Activated CD4-positive, CD25-positive, alpha-beta regulatory T cell treated with anti-CD3 and anti-CD28 coated beads, Interleukin-2, amount 50 U/mL, for 16 hours (primary cell): Measurements from ENCODE around the gene OOEP.
"Not testable (repeated sequence)": the region's sequence is repeated elsewhere in the genome, so short reads cannot be mapped to it uniquely, and the experiment has no call there.

ENCODE experiments used
- DNase-seq: peaks from one replicate; pipeline ENCODE4 v3.0.0-alpha.2; 2020; ENCODE audit warnings: low read depth, low spot score

Gene OOEP

DNA sequence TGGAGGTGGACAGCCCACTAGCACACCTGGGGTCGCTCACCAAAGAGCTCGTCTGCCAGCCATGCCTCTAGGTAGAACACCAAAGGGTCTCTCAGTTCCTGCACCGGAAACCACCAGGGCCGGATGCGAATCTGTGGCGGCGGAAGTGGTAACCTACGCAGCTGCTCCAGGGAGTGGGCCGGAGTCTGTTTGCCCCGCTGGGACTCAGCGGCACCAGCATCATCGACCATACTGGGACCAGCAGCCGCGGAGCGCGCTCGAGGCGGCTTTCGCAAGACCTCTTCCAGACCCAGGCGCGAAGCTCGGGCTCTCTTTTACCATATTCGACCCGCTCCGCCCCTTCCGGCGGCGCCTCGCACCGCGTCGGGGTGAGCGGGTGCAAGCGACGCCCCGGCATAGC, at the start of gene OOEP:
Gene OOEP, minus strand, starts transcription at position 335 of the 400 bp plus-strand sequence. Its CDS starts 105 bp downstream, at position 230.
- DNase-seq, result no peak

DNA sequence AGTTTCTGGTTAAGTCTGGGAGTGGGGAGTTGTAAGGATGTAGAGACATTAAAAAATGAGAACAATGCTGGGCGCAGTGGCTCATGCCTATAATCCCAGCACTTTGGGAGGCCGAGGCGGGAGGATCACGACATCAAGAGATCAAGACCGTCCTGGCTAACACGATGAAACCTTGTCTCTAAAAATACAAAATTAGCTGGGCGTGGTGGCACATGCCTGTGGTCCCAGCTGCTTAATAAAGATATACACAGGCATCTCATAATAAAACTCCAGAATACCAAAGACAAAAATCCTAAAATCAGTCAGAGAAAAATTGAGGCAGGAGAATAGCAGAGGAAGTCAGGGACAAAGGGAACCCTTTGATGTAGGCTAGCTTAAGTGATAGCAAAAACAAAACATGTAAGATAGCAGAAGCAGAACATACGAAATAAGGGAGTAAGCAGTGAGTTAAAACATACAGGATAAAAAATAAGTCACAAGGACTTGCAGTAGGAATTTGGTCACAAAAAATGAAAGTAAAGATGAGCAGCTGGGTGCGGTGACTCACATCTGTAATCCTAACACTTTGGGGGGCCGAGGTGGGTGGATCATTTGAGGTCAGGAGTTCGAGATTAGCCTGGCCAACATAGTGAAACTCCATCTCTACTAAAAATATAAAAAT, 48.5 kb upstream of the OOEP start:
- DNase-seq, result no peak

DNA sequence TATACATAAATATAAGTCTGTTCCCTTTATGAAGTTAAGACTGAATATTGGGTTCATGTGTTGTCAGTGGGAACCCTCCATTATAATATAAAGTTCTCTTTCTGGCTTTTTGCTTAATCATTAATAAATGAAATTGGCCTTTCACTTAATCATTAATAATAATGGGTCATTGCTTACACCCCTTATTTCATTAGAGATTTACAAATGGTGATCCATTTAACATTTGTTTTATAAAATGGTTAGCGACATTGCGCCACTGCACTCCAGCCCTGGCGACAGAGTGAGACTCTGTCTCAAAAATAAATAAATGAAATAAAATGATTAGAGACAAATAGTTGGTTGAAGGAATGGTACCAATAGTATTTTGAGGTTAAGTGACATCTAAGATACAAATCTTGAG, 43.4 kb upstream of the OOEP start:
- no peak for DNase-seq

DNA sequence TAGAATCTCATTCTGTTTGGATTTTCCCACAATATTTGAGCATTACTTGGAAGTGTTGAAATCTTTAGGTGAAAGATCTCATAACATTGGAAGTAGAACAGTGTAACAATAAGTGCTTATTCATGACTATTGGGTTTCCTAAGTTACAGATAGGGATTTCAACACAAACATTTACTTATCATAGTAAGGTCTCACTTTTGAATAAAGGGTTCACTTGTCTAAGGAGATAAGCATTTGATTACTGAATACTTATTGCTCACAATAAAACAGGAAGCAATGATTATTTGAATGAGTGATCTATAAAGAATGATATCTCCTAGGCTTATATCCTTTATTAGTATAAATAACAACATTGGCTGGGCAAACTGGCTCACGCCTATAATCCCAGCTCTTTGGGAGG, 39.7 kb upstream of the OOEP start:
- DNase-seq, result no peak

DNA sequence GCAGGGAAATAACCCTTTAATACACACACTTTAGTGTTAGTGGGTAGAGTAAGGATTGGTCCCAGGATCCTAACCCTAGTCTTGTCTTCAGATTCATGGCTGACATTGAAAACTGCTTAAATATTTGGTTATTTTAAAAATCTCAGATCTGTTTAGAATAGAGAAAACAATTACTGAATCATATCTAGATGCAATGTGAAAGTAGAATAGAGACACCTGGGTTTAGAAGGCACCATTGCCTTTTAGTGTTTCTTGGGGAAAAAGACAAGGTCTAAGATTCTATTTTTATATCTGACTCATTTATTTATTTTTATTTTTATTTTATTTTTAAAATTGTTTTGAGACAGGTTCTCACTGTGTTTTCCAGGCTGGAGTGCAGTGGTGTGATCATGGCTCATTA, 31.0 kb upstream of the OOEP start:
- DNase-seq, result no peak

DNA sequence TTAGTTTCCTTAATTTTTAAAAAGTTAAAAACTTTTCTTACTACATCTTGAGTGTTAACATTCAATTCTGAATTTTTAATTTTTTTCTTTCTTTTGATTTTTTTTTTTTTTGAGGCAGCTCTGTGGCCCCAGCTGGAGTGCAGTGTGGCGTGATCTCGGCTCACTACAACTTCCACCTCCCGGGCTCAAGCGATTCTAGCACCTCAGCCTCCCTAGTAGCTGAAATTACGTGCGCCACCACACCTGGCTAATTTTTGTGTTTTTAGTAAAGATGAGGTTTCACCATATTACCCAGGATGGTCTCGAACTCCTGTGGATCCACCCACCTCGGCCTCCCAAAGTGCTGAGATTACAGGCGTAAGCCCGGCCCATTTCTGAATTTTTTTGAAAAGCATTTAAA, 26.2 kb upstream of the OOEP start:
- no peak for DNase-seq

DNA sequence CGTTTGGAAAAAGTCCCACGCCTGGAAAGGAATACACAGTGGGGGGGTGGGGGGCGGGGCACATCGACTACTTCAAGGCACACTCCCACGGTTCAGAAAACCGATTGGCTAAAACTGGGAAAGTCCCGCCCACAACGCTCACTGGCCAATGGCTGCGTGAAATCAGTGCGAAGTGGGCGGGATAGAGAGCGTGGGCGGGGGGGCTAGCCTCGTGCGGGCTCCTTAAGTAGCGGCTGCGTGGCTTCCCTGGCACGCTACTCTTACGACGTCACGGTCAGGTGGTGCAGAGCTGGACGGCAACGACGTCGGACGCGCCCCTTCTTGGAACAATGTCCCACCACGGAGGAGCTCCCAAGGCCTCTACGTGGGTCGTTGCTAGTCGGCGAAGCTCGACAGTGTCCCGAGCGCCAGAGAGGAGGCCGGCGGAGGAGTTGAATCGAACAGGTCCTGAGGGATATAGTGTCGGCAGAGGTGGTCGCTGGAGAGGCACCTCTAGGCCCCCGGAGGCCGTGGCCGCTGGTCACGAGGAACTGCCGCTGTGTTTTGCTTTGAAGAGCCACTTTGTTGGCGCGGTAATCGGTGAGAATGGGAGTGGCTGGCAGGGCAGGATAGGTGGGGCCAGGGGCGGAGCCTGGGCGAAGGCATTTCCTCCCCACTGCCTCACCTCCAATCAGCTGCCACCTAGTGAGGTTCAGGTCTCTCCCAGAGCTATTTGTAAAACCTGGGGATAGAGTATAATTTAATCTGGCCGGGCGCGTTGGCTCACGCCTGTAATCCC, 25.1 kb upstream of the OOEP start, which contains the start of gene DDX43:
Gene DDX43, plus strand, starts transcription at position 252 of the 778 bp plus-strand sequence. Its CDS starts 78 bp downstream, at position 330.
- DNase-seq, result no peak

DNA sequence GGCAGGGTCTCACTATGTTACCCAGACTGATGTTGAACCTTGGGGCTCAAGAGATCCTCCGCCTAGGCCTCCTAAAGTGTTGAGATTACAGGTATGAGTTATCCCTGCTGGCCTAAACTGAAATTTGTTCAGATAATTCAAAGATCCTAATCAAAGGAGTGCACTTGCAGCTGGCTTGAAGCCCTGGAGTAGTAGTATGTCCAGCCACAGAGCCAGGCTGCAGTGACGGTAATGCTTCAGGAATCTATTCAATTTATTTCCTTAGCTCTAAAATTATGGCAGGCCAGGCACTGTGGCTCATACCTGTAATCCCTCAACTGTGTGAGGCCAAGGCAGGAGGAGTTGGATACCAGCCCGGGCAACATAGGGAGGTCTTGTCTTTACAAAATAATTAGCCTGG, 23.6 kb upstream of the OOEP start:
- no peak for DNase-seq

DNA sequence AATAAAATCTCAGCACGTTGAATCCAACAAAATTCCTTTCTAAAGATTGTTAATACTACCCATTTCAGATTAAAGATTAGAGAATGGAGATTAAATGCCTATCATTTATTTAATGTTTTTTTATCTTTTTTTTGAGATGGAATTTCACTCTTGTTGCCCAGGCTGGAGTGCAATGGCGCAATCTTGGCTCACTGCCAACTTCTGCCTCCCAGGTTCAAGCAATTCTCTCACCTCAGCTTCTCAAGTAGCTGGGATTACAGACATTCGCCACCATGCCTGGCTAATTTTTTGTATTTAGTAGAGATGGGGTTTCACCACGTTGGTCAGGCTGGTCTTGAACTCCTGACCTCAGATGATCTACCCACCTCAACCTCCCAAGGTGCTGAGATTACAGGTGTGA, 22.5 kb upstream of the OOEP start:
- DNase-seq, result not testable (repeated sequence)

DNA sequence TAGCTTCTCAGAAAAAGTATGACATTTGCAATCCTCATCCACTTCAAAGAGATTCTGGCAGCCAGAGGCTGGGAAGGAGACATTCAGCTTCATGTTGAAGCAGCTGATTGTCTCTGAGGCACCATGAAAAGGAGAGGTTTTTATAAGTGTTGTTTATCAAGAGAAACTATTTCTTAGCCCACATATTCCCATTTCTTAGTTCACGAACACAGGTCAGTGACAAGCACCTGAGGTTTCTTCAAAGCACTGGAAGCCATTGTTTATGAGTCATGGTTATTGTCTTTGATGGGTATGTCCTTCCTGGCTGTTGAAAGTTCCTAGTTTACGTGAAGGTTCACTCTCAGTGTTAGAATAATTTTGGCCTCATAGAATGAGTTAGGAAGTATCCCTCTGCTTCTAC, 22.0 kb upstream of the OOEP start:
- DNase-seq, result no peak

DNA sequence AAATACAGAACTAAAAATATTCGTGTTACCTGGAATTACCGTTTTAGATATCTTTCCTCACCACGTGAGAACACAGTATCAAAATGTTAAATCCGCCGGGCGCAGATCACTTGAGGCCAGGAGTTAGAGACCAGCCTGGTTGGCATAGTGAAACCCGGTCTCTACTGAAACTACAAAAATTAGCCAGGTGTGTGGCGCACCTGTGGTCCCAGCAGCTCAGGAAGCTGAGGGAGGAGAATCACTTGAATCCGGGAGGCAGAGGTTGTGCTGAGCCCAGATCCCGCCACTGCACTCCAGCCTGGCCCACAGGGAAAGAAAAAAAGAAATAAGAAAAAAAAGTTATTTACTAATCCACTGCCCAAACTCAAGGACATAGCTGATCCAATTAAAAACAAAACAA, 20.2 kb upstream of the OOEP start:
- DNase-seq, result no peak

DNA sequence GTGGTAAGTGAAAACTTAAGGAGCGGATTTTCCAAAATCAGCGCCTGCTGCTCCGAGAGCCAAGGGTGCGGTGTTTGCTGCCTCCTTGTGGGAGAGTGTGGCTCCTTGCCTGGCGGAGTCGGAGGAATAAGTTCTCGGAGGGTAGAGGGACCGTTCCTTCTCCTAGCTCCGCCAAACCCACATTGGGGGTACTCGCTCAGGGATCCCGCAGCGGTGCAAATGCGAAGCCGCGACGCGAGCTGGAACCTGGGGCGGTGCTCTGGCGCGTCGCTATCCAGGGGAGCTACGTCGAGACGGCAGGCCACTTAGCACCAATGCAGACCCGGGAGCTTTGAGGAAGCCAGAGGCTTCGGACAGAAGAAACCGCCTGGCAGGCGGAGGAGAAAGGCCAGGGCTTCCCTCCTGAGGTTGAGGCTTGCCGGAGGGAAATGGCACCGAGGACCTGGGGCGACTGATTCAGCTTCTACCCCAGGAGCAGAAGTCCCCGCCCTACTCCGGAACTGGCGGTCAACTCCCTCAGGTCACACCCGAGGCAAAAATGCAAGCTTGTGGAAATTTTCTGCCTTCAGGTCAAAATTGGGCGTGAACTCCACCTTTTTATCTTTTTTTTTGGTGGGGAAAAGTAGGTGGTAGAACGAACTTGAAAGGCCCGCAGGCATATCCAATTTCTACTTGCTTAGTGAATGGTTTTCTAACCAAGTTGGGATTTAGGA, 19.3 kb upstream of the OOEP start:
- DNase-seq, result no peak

DNA sequence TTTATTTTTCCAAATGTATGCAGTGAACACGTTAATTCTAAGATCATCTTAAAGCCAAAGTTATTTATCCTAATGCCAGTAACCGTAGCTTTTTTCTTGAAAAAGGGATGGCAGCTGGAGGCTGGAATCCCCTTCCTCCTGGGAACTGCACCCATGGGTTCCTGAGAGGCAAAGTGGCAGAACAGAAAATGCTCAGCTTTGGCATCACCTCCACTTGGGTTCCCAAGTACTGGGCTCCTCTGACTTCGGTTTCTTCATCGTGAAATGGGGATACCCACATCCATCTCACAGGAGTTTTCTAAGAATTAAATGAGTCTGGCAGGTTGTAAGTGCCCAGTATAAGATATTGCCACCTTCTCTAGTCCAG, 18.7 kb upstream of the OOEP start:
- DNase-seq, result no peak

DNA sequence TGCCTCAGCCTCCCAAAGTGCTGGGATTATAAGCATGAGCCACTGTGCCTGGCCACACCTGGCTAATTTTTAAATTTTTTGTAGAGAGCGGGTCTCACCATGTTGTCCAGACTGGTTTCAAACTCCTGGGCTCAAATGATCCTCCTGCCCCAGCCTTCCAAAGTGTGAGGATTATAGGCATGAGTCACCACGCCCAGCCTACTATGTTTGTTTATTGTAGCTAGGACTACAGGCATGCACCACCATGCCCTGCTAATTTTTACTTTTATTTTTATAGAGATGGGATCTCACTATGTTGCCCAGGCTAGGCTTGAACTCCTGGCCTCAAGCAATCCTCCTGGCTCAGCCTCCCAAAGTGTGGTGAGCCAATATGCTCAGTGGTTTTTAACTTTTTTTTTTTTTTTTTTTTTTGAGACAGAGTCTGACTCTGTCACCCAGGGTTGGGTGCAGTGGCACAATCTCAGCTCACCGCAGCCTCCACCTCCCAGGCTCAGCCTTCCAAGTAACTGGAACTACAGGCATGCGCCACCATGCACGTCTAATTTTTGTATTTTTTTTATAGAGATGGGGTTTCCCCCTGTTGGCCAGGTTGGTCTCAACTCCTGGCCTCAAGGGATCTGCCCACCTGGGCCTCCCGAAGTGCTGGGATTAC, 12.9 kb upstream of the OOEP start:
- no peak for DNase-seq

DNA sequence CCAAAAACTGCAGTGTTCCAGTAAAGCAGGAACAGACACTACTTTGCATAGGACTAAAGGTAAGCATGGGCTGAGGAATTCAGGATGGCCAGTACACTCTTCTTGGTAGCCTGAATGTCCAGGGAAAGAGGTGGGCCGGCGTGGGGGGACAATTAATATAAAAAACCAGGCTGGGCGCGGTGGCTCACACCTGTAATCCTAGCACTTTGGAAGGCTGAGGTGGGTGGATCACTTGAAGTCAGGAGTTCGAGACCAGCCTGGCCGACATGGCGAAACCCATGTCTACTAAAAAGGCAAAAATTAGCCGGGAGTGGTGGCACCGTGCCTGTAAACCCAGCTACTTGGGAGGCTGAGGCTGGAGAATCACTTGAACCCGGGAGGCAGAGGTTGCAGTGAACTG, 11.8 kb upstream of the OOEP start:
- not testable (repeated sequence) for DNase-seq

DNA sequence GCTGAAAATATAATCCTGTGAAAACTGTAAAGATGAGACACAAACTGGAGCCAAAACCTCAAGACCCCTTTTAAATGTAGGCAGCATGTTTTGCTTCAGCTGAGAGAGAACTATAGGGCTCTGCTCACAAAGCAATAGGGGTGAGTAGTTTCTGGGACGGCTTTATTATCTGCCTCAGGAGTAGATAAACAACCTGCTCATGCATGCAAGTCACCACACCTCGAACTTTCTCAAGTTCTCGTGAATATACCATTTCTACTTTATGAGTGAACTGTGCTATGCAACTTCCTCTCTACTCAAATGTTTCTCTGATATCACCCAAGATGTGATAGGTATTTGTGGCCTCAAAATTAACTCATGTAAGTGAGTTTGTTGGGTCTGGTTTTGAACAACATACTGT, 7.5 kb upstream of the OOEP start:
- no peak for DNase-seq

DNA sequence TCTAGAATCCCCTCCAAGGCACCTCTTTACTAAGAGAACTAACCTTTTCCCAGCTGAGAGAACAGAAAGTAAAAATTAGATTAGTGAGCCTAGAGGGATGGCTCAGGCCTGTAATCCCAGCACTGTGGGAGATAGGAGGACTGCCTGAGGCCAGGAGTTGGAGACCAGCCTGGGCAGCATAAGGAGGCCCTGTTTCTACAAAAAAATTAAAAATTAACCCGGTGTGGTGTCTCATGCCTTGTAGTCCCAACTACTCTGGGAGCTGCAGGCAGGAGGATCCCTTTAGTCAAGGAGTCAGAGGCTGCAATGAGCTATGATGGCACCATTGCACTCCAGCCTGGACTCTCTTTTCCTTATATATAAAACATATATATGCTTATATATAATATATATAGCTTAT, 5.5 kb upstream of the OOEP start:
- no peak for DNase-seq

DNA sequence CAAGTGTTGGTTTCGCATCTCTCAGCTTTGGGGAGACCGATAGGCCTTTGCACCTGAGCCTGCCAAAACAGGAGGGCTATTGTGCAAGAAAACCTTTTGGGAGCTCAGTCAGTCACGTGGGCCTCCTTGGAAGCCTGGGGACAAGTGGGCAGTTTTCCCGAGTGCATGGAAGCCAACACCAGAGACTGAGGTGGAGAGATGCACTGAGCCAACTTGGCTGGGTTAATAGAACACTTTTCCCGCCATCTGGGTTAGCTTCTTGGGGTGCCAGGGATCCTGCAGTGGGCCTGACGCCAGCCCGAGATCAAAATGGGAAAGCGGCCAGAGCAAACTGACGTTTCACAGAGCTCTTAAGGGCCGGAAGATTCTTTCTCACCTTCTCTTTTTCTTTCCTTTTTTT, 2.8 kb upstream of the OOEP start:
- no peak for DNase-seq

DNA sequence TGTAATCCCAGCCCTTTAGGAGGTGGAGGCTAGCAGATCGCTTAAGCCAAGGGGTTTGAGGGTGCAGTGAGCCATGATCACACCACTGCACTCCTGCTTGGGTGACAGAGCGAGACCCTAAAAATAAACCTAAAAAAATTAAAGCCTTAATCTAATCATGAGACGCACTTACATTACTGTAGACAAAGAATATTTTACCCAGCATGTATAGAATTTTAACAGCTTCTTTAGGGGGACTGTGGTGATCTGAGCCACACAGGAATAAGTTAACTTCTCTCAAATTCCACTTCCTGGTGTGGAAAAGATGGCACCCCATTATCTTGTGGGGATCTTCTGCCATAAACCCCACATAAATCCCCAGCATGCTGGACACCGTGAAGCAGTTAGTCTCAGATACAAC, 2.3 kb upstream of the OOEP start:
- DNase-seq, result no peak

DNA sequence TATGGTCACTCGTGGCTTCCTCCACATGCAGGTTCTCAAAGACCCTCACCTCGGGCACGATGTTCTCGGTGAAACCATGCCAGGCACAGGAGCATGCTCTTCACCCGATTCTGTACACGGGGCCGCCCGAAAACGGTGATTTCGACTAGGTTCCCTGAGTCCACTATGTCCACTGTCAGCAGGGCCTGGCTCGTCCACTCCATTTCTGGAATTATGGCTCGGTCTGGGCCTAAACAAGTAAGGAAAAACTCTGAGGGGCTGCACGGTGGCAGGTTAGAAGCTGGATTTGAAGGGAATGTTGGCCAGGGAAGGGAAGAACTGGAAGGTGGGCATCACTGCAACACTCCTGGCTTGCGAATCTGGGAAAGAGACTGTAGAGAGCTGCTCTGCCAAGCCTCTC, 540 bp downstream of the OOEP start:
- DNase-seq, result no peak

DNA sequence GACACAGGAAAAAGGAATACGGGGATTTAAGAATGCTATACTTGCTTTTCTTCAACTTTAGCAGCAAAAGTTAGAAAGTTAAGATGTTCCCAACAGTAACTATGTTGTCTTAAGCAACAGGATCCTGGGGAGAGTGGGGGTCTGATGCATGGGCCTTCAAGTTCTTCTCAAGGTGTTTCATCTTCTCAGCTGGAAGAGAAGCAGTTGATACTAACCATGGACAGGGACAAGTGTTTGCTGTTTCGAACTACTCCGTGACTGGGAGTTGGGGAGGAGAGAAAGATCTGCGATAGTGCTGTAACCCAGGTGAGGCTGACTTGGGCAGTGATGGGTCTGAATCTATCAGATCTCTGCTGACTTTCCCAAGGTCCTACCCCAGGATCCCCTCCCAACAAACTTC, 1.0 kb downstream of the OOEP start:
- no peak for DNase-seq

DNA sequence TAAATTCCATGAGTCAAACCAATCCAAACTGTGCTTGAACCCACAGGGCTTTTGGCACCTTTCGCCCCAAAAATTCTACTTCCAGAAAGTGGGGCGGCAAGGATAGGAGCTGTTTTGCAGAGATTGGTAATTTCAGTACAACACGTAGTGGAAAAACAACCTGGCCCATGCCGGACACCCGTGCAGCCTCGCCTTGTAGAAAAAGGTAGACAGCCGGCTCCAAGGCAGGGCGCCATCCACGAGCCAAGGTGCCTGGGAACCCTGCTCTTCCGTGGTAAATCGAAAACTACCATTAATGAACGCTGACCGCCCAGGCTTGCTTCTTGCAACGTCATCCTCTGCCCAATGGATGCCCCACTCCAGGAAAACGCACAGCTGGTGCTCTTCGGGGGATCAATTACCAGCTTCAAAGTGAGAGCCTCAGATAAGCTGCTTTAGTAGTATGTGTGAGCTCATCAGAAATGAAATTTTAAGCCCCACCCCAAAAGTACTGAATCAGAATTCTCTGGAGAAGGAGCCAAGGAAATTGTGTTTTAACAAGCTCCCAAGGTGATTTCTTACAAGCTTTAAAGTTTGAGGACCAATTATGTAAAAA, 1.8 kb downstream of the OOEP start:
- no peak for DNase-seq
